ES-I3 (cell line): ENCODE results near the gene MC2R.

Source experiments
- H3K36me3 ChIP-seq: 2 replicates; pipeline ENCODE4 v1.6.1; 2013; ENCODE audit warnings: mild to moderate bottlenecking, low read length, control low read depth, moderate library complexity; ENCODE audit not compliant: insufficient read depth
- H3K4me1 ChIP-seq: 2 replicates; pipeline ENCODE4 v1.6.1; 2013; ENCODE audit warnings: mild to moderate bottlenecking, control low read depth, low read length; ENCODE audit not compliant: insufficient read depth
- H3K9ac ChIP-seq: 2 replicates; pipeline ENCODE4 v1.6.1; 2013; ENCODE audit warnings: low read depth, mild to moderate bottlenecking, low read length, moderate library complexity
- H3K9me3 ChIP-seq: 2 replicates; pipeline ENCODE4 v1.6.1; 2013; ENCODE audit warnings: mild to moderate bottlenecking, low read length, moderate library complexity; ENCODE audit not compliant: control insufficient read depth, insufficient read depth

Gene MC2R

GRCh38 chr18:13913205-13913604, 2.1 kb downstream of the MC2R start:
- Histone ChIP-seq H3K9ac (no peak overlapping the region), H3K4me1 (no peaks in the 10 kb centered on the region), H3K9me3 (no peaks in the 10 kb centered on the region), H3K36me3 (no peaks in the 10 kb centered on the region)

GRCh38 chr18:13912601-13913000, 2.7 kb downstream of the MC2R start:
- Histone ChIP-seq H3K36me3 (no peaks in the 10 kb centered on the region), H3K4me1 (no peaks in the 10 kb centered on the region), H3K9ac (no peak overlapping the region), H3K9me3 (no peaks in the 10 kb centered on the region)

DNA sequence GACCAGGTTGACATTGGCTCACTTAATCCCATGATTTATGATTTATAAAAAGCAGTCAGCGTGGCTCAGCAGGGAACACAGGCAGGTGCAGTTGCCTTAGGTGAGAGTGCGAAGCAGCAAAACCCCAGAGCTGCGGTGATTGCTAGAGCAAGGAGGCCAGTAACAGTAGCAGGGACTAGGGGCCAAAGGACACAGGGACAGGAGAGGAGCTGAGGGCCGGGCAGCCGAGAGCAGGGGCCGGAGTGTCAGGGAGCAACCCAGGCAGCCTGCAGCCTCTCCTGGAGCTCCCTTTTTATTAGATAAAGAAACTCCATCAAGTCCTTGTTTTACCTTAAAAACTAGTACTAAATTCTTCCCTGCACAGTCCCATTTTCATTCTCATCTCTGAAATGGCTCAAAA, 4.3 kb downstream of the MC2R start:
- Histone ChIP-seq H3K36me3 (no peaks in the 10 kb centered on the region), H3K4me1 (no peaks in the 10 kb centered on the region), H3K9ac (no peak overlapping the region), H3K9me3 (no peaks in the 10 kb centered on the region)

GRCh38 chr18:13910501-13910900, 4.8 kb downstream of the MC2R start:
- no peaks in the 10 kb centered on the region for H3K4me1 ChIP-seq
- no peak overlapping the region for H3K9ac ChIP-seq
- H3K9me3 ChIP-seq: no peaks in the 10 kb centered on the region
- no peaks in the 10 kb centered on the region for H3K36me3 ChIP-seq

GRCh38 chr18:13909141-13909940, 6.0 kb downstream of the MC2R start:
- H3K4me1 ChIP-seq: no peaks in the 10 kb centered on the region
- H3K9ac ChIP-seq: no peak overlapping the region
- no peaks in the 10 kb centered on the region for H3K36me3 ChIP-seq
- no peaks in the 10 kb centered on the region for H3K9me3 ChIP-seq

DNA sequence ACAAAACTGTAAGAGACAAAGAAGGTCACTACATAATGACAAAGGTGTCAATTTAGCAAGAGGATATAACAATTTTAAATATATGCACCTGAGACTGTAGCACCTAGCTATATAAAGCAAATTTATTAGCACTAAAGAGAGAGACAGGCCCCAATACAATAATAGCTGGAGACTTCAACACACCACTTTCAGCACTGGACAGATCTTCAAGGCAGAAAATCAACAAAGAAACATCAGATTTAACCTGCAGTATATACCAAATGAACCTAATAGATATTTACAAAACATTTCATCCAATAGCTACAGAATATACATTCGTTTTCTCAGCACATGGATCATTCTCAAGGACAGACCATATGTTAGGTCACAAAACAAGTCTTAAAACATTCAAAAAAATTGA, 14.7 kb downstream of the MC2R start:
- Histone ChIP-seq H3K9ac (no peak overlapping the region), H3K9me3 (no peaks in the 10 kb centered on the region), H3K4me1 (no peaks in the 10 kb centered on the region; the same call in 1 of the 2 replicates), H3K36me3 (no peaks in the 10 kb centered on the region)

DNA sequence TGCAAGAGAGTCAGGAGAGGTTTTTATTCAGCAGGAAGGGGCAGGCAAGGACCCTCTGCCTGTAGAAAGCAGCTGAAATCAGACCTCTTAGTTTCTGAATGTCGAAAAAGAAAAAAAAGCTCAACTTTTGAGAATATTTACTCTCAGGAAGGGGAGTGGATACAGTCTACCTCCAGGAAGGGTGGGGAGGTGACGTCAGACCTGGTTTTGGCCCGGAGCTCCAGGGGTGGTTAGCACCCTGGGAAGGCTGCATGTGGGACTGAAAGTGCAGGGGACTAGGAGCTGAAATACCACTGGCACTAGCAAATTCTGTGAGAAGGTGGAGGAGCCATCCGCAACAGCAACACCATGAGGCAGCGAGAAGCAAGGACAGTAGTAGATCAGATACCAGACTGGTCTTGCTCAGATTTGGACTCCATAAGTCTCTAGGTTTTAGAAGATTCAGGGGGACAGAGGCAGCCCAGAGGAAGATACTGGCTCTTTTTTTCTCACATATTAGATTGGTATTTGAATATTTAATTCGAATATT, 19.8 kb downstream of the MC2R start:
- Histone ChIP-seq H3K9ac (no peak overlapping the region), H3K9me3 (no peaks in the 10 kb centered on the region), H3K4me1 (no peaks in the 10 kb centered on the region; the same call in 1 of the 2 replicates), H3K36me3 (no peaks in the 10 kb centered on the region)

- no peak overlapping the region for H3K9ac ChIP-seq
- no peaks in the 10 kb centered on the region for H3K9me3 ChIP-seq
- H3K4me1 ChIP-seq: no peaks in the 10 kb centered on the region; the same call in 1 of the 2 replicates
- no peaks in the 10 kb centered on the region for H3K36me3 ChIP-seq
These were observed 20.8 kb downstream of the MC2R start for GRCh38 chr18:13894531-13894930.

DNA sequence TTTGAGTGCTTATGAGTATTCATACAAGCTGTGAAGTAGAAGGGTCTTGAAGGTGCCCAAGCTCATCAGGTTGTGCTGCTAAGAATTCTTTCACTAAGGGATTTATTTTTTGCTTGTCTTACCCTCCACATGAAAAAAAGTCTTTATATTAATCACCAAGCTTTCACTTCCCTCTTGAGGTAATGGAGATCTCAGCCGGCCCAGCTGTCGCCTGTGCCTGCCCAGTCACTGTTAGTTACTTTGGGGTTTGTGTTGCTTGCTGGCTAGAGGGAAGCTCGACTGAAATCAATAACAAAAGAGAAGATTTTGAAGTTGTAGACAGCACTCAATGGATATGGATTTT, 21.9 kb downstream of the MC2R start:
- H3K9ac ChIP-seq: no peak overlapping the region
- no peaks in the 10 kb centered on the region; the same call in 1 of the 2 replicates for H3K4me1 ChIP-seq
- H3K9me3 ChIP-seq: no peaks in the 10 kb centered on the region
- no peaks in the 10 kb centered on the region for H3K36me3 ChIP-seq

- peaks cover 6% of the 10 kb centered on the region; the same call in 1 of the 2 replicates for H3K4me1 ChIP-seq
- no peaks in the 10 kb centered on the region for H3K9me3 ChIP-seq
- no peak overlapping the region for H3K9ac ChIP-seq
- no peaks in the 10 kb centered on the region for H3K36me3 ChIP-seq
These were observed 23.2 kb downstream of the MC2R start for GRCh38 chr18:13892098-13892497.

GRCh38 chr18:13890761-13891361, 24.5 kb downstream of the MC2R start:
- no peaks in the 10 kb centered on the region for H3K9me3 ChIP-seq
- no peak overlapping the region for H3K9ac ChIP-seq
- H3K4me1 ChIP-seq: peaks cover 6% of the 10 kb centered on the region; the same call in 1 of the 2 replicates
- H3K36me3 ChIP-seq: no peaks in the 10 kb centered on the region

DNA sequence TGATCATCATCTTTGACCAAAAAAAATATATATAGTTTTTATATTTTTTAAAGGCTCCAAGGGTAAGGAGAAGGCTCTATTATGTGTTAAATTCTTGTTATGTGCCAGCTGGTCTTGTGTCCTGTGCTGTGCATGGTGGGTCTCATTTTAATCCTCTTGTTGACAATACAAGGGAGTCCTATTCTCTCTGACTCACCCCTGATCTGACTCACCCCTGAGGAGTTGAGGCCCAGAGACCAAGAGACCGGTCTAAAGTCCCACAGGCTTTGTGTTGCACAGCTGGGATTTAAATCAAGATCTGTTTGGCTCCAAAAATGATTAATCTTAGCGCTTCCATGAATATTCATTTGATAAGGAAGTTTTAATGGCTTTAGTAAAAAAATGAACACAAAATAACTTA, 25.7 kb downstream of the MC2R start:
- H3K9me3 ChIP-seq: no peaks in the 10 kb centered on the region
- no peak overlapping the region for H3K9ac ChIP-seq
- H3K36me3 ChIP-seq: no peaks in the 10 kb centered on the region
- H3K4me1 ChIP-seq: peaks cover 6% of the 10 kb centered on the region; the same call in 1 of the 2 replicates

GRCh38 chr18:13888191-13888716, 27.1 kb downstream of the MC2R start:
- Histone ChIP-seq H3K36me3 (no peaks in the 10 kb centered on the region), H3K4me1 (peaks cover 6% of the 10 kb centered on the region; the same call in 1 of the 2 replicates), H3K9ac (no peak overlapping the region), H3K9me3 (no peaks in the 10 kb centered on the region)

DNA sequence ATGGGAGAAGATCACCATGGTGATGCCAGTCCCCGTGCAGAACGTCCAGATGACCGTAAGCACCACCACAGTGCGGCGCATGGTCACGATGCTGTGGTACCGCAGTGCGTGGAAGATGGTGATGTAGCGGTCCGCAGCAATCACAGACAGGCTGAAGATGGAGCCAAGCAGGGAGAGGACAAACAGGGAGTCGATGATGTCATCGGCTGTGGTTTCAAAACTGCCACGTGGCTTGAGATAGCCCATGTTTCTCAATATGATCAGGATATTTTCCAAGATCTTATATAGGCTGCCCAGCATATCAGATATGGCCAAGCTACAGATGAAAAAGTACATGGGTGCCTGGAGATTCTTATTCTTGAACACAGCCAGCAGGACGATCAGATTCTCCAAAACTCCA, 30.3 kb downstream of the MC2R start:
- no peak overlapping the region for H3K9ac ChIP-seq
- peaks cover 6% of the 10 kb centered on the region; the same call in 1 of the 2 replicates for H3K4me1 ChIP-seq
- H3K9me3 ChIP-seq: no peaks in the 10 kb centered on the region
- no peaks in the 10 kb centered on the region for H3K36me3 ChIP-seq

GRCh38 chr18:13879937-13880336, 35.4 kb downstream of the MC2R start:
- no peaks in the 10 kb centered on the region for H3K36me3 ChIP-seq
- peaks cover 24% of the 10 kb centered on the region for H3K4me1 ChIP-seq
- no peak overlapping the region for H3K9ac ChIP-seq
- H3K9me3 ChIP-seq: no peaks in the 10 kb centered on the region
